Esophagus squamous epithelium (tissue), 5 donors: ENCODE measurements around the gene CARMIL1. TPM values are rescaled to one million over a fixed set of nuclear protein-coding genes. Genes with fewer than 3 reads are reported as not detected.

Experiments used
- DNase-seq: peaks from one replicate; lab custom pipeline; 2025; lab: John Stamatoyannopoulos, UW
- H3K27ac ChIP-seq, 4 donors: fragments of 200-600 bp; sonication (generic); one replicate each; pipeline ENCODE4 v1.5.1; 2016 to 2019; ENCODE audit warnings: mild to moderate bottlenecking in 1 of 4
- H3K27me3 ChIP-seq, 4 donors: fragments of 200-600 bp; sonication (generic); 1 replicate in 3 of 4; 2 replicates in 1 of 4; pipeline versions ENCODE4 v1.5.1 to v1.6.0; 2017 to 2021; ENCODE audit warnings: antibody characterized with exemption in 1 of 4
- H3K36me3 ChIP-seq, 3 donors: fragments of 200-600 bp; sonication (generic); one replicate each; pipeline ENCODE4 v1.5.1; 2016 to 2019
- H3K4me1 ChIP-seq, 3 donors: fragments of 200-600 bp; sonication (generic); one replicate each; pipeline ENCODE4 v1.5.1; 2017 to 2019
- H3K4me3 ChIP-seq, 4 donors: fragments of 200-600 bp; sonication (generic); 1 replicate in 3 of 4; 2 replicates in 1 of 4; pipeline ENCODE4 v1.5.1; 2016 to 2019; ENCODE audit warnings: mild to moderate bottlenecking in 2 of 4, moderate library complexity in 1 of 4
- H3K9me3 ChIP-seq, 3 donors: fragments of 200-600 bp; sonication (generic); one replicate each; pipeline ENCODE4 v1.5.1; 2016 to 2019
- POLR2A ChIP-seq, 4 donors: fragments of 450-650 bp; IDR thresholded peaks; one replicate each; pipeline ENCODE4 v1.6.1; 2017; ENCODE audit warnings: antibody characterized with exemption in 4 of 4, mild to moderate bottlenecking in 4 of 4, moderate library complexity in 3 of 4
- WGBS, 2 donors: methylation state at CpG; one replicate each; pipeline ENCODE4 v1.1.5; 2018; 5-methylcytosine and 5-hydroxymethylcytosine counted together
- intact Hi-C: fragments of 100-400 bp; cut with DNase I; formaldehyde crosslinking; loops from one replicate; pipeline ENCODE4 v1.15.0; 2022
- total RNA-seq, 4 donors: library from RNA; depleted of rRNA; stranded (reverse); fragments of >200 nt; gene quantifications; one replicate each; pipeline ENCODE4 v1.1.0, GENCODE V29; 2016
- TF ChIP-seq, protein P1 (sequence below), 6 experiments: fragments of 450-650 bp in 4 of 6; fragments of 200-600 bp in 2 of 6; sonication (generic) in 2 of 6; IDR thresholded peaks; one replicate each; pipeline ENCODE4 v1.5.1; 2016 to 2019; ENCODE audit warnings: antibody characterized with exemption in 6 of 6, mild to moderate bottlenecking in 4 of 6, moderate library complexity in 4 of 6
- donor health status: DM: yes; HTN: yes; CAD: no.

CARMIL1 gene
- total RNA-seq, 4 donors from 2014 or later, result 7.2 to 19.7 (median 18.3) TPM

DNA sequence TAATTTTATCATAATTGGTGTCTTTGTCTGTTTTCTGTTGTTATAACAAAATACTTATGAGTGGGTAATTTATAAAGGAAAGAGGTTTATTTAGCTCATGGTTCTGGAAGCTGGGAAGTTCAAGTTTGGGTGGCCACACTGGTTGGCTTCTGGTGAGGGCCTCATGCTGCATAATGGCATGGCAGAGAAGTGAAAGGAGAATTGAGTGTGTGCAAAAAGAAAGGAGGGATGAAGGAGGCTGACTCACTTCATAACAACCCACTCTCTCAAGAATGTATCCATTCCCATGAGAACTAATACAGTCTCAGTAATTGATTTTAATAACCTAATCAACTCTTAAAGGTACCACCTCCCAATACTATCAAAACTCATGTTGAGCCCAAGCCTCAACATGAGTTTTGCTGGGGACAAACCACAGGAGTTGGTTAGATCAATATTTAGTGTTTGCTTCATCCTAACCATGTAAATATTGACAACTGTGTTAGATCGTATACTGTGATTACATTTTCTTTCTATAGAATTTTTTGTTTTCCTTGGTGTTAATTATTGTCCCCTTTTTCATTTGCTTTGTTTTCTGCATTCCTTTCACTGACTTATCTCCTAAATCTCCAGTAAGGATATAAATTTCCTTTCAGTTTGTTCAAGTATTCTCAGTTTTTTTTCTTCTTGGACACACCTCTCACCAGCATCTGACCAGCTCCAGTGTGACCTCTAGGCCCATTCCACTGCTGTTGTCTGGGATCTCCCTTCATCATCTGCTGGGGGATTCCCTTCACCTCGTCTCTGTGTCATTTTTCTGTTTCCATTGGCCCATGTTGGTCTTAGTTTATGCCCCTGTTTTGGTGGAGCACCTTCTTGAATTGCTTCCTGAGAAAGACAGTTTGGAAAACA is 318.0 kb downstream of the CARMIL1 start:
- peaks cover 0 to 31% (median 0%) of the 10 kb centered on the region in 3 donors for H3K36me3 ChIP-seq
- 75 to 79% methylated on average over 2 of the region's 2 CpGs for WGBS, 2 donors
- intact Hi-C loops, result loop anchor here (10.0 kb wide), 1 partner anchor 322 kb away; the partner anchor contains the start of gene CARMIL1

DNA sequence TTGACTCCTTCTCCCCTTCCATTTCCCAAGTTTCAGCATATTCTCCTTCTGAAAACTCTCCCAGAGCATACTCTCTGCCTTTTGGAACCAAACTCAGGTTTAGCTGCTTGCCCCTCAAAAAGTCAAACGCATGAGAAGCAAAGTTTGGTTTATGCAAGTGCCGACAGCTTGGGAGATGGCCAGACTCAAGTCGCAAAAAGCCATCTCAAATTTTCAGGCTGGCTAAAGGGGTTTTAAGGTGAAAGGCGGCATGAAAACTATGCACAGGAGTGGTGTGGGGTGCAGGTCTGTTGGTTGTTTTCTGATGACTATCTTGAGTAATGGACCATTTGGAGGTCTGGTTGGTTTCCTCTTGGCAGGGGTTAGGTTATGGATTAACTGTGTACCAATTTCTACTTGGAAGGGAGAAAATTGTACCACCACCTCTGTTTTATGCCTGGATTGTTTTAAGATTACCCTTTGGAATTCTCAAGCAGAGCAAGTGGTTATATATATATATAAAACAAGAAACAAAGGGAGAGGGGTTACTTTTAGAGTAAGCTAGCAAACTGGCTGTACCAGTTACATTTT is 320.4 kb downstream of the CARMIL1 start:
- intact Hi-C loops, result loop anchor here (10.0 kb wide), 1 partner anchor 325 kb away; the partner anchor contains the start of gene CARMIL1
- Histone ChIP-seq H3K27me3 (no peaks in the 10 kb centered on the region), H3K4me3 (no peak overlapping the region), H3K36me3 (peaks cover 0 to 23% (median 0%) of the 10 kb centered on the region in 3 donors), H3K27ac (no peak overlapping the region), H3K4me1 (no peaks in the 10 kb centered on the region), H3K9me3 (no peaks in the 10 kb centered on the region)
- WGBS, 2 donors, result 79 to 91% methylated on average over 4 of the region's 4 CpGs
- DNase-seq, result no peak
- no peak for TF ChIP-seq POLR2A (IDR thresholded peaks at IDR 0.05)
- TF ChIP-seq, protein P1, sequence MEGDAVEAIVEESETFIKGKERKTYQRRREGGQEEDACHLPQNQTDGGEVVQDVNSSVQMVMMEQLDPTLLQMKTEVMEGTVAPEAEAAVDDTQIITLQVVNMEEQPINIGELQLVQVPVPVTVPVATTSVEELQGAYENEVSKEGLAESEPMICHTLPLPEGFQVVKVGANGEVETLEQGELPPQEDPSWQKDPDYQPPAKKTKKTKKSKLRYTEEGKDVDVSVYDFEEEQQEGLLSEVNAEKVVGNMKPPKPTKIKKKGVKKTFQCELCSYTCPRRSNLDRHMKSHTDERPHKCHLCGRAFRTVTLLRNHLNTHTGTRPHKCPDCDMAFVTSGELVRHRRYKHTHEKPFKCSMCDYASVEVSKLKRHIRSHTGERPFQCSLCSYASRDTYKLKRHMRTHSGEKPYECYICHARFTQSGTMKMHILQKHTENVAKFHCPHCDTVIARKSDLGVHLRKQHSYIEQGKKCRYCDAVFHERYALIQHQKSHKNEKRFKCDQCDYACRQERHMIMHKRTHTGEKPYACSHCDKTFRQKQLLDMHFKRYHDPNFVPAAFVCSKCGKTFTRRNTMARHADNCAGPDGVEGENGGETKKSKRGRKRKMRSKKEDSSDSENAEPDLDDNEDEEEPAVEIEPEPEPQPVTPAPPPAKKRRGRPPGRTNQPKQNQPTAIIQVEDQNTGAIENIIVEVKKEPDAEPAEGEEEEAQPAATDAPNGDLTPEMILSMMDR (IDR thresholded peaks at IDR 0.05), result no peak

More for the DNA sequence above, 318.0 kb downstream of the CARMIL1 start:
- no peaks in the 10 kb centered on the region for H3K9me3 ChIP-seq
- H3K27ac ChIP-seq, result no peak overlapping the region
- no peaks in the 10 kb centered on the region for H3K27me3 ChIP-seq
- H3K4me1 ChIP-seq, result no peaks in the 10 kb centered on the region
- DNase-seq, result no peak
- H3K4me3 ChIP-seq, result no peak overlapping the region
- TF ChIP-seq, protein P1 (IDR thresholded peaks at IDR 0.05), result no peak

DNA sequence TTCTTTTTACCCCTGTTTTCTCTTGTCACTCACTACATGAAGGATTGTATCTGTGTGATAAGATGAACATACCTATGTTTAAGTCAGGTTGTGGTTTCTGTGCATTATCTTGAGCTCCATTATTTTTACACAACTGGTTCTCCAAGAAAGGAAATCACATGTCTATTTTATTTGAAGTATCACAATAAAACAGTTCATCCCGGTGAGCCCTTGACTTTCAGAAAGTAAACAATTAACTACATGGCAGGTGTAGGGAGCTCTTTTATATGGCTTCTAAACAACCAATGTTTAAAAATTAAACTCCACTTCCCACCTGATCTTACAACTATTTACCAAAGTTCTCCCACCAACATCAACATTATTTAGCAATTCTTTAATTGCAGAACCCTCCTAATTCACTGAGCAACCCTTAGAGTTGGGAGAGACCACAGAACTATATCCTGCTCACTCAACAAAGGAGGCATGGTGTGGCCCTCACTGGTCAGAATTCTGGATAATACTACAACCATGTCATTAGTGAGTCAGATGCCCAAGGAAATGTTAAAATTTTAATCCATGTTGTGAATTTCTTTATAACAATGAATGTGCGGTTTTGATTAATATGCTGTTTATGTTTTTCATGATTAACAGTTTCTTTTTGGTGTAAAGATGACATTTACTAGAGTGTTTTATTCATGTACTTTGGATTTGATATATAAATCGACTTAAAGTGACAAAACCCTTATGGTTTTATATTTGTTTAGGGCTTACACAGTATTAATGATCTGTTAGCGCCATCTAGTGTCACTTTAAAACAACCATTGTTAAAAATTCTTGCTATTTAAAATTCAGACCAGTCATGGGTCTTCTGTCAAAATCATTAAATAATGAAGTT is 322.9 kb downstream of the CARMIL1 start:
- no peak for DNase-seq
- 30 to 34% methylated on average over 4 of the region's 4 CpGs for WGBS, 2 donors
- Histone ChIP-seq H3K27ac (no peak overlapping the region), H3K36me3 (peaks cover 0 to 32% (median 0%) of the 10 kb centered on the region in 3 donors), H3K4me3 (no peak overlapping the region), H3K9me3 (no peaks in the 10 kb centered on the region), H3K27me3 (no peaks in the 10 kb centered on the region), H3K4me1 (no peaks in the 10 kb centered on the region)
- TF ChIP-seq POLR2A (IDR thresholded peaks at IDR 0.05), result no peak
- TF ChIP-seq, protein P1 (IDR thresholded peaks at IDR 0.05), result peak in 5 of 6 experiments; percentile 27 to 71 (median 48)
- intact Hi-C loops, result no loop called here

DNA sequence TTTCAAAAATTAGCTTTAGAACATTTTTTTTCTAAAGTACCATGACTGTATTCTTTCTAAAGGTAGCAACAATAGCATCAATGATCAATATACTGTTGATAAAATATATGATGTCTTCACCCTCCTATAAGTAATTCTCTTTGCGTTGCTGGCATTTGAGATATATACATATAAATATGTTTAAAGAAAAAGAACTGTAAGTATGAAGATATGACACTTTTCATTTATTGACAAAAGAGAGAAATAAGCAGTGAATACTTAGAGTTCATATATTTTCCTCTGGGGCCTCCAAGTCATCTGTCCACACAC is 323.5 kb downstream of the CARMIL1 start:
- H3K27ac ChIP-seq, result no peak overlapping the region
- H3K36me3 ChIP-seq, result peaks cover 0 to 32% (median 0%) of the 10 kb centered on the region in 3 donors
- no peaks in the 10 kb centered on the region for H3K27me3 ChIP-seq
- no peaks in the 10 kb centered on the region for H3K9me3 ChIP-seq
- TF ChIP-seq, protein P1 (IDR thresholded peaks at IDR 0.05), result no peak
- TF ChIP-seq POLR2A (IDR thresholded peaks at IDR 0.05), result no peak
- intact Hi-C loops, result no loop called here
- H3K4me3 ChIP-seq, result no peak overlapping the region
- WGBS, 2 donors, result 97% methylated on average over 1 of the region's 1 CpG
- DNase-seq, result no peak
- H3K4me1 ChIP-seq, result no peaks in the 10 kb centered on the region
